GM12878 (cell line): ENCODE measurements around the gene HSPA1A. TPM values are rescaled to one million over a fixed set of nuclear protein-coding genes. Genes with fewer than 3 reads are reported as not detected.
"Not testable (repeated sequence)": the region's sequence is repeated elsewhere in the genome, so short reads cannot be mapped to it uniquely, and the experiment has no call there.

Source experiments
- ATAC-seq: fragments of 200-7000 bp; cut with Tn5 transposase; 3 replicates; pipeline ENCODE4 v1.9.1; 2020; ENCODE audit warnings: mild to moderate bottlenecking, moderate library complexity
- BruUV-seq: library from RNA; stranded (reverse); fragments of 400-500 nt; replicated peaks from 2 replicates; lab custom pipeline; 2021; lab: Mats Ljungman, UMichigan
- CTCF ChIA-PET: fragments of 300-600 bp; sonication (Branson Sonifier 250); formaldehyde crosslinking; extraction: SDS; loops from one replicate; lab custom pipeline; 2021; ENCODE audit warnings: inconsistent platforms; lab: Yijun Ruan, JAX
- POLR2A ChIA-PET: fragments of 350-600 bp; formaldehyde crosslinking; extraction: SDS; loops from one replicate; lab custom pipeline; 2021; ENCODE audit warnings: inconsistent platforms; lab: Charles Lee
- RAD21 ChIA-PET: fragments of 300-600 bp; sonication (Branson Sonifier 250); formaldehyde crosslinking; loops from one replicate; lab custom pipeline; 2023; ENCODE audit warnings: antibody characterized with exemption; ENCODE audit not compliant: unreplicated experiment; lab: Charles Lee
- SMC1A ChIA-PET: fragments of 300-600 bp; sonication (Branson Sonifier 250); formaldehyde crosslinking; loops from one replicate; lab custom pipeline; 2023; ENCODE audit not compliant: unreplicated experiment, uncharacterized antibody; lab: Charles Lee
- DNase-seq: peaks from one replicate; pipeline ENCODE4 v3.0.0-alpha.2; 2011; ENCODE audit warnings: low read depth, low spot score
- FAIRE-seq: peaks from 3 replicates; lab custom pipeline; 2011; peaks lifted over from hg19 to GRCh38; lab: Jason Lieb, UNC
- H2AFZ ChIP-seq: 2 replicates; pipeline ENCODE4 v1.6.0; 2011; ENCODE audit warnings: low read depth, low read length, control low read depth; ENCODE audit not compliant: control insufficient read depth
- H3K27ac ChIP-seq: 2 replicates; pipeline ENCODE4 v1.5.1; 2011; ENCODE audit warnings: control low read depth; ENCODE audit not compliant: control insufficient read depth, insufficient read depth
- H3K27me3 ChIP-seq, 2 experiments: replicated peaks in 1 of 2; 2 replicates each; pipeline versions ENCODE4 v1.6.0 to v1.6.1; 2011; ENCODE audit warnings: low read length in 1 of 2; ENCODE audit not compliant: control insufficient read depth in 2 of 2, insufficient read depth in 2 of 2
- H3K36me3 ChIP-seq, 2 experiments: 2 replicates each; pipeline ENCODE4 v1.5.1; 2011; ENCODE audit warnings: low read length in 1 of 2; ENCODE audit not compliant: control insufficient read depth in 2 of 2, insufficient read depth in 2 of 2
- H3K4me1 ChIP-seq: 2 replicates; pipeline ENCODE4 v1.6.1; 2011; ENCODE audit warnings: mild to moderate bottlenecking, low read length, moderate library complexity, mixed read lengths; ENCODE audit not compliant: control insufficient read depth, insufficient read depth
- H3K4me2 ChIP-seq: 2 replicates; pipeline ENCODE4 v1.6.0; 2011; ENCODE audit warnings: control low read depth; ENCODE audit not compliant: control insufficient read depth, insufficient read depth
- H3K4me3 ChIP-seq: fragments of 200-600 bp; sonication (generic); 2 replicates; pipeline ENCODE4 v1.5.1; 2016
- H3K79me2 ChIP-seq: 2 replicates; pipeline ENCODE4 v1.6.0; 2011; ENCODE audit warnings: low read length; ENCODE audit not compliant: control insufficient read depth, insufficient read depth
- H3K9ac ChIP-seq: 2 replicates; pipeline ENCODE4 v1.8.0; 2011; ENCODE audit warnings: low read length, control low read depth, mixed read lengths; ENCODE audit not compliant: control insufficient read depth, insufficient read depth
- H3K9me3 ChIP-seq: replicated peaks from 3 replicates; pipeline ENCODE4 v1.5.1; 2011; ENCODE audit warnings: mild to moderate bottlenecking, low read length; ENCODE audit not compliant: control insufficient read depth, insufficient read depth
- H4K20me1 ChIP-seq: 2 replicates; pipeline ENCODE4 v1.6.0; 2011; ENCODE audit not compliant: control insufficient read depth, insufficient read depth
- MLLT1 ChIP-seq: fragments of 450-650 bp; IDR thresholded peaks from 2 replicates; pipeline ENCODE4 v1.6.1; 2016; ENCODE audit warnings: mild to moderate bottlenecking
- WGBS: methylation state at CpG from one replicate; pipeline ENCODE4 v1.1.6; 2016; ENCODE audit warnings: low lambda C conversion rate; ENCODE audit not compliant: insufficient replicate concordance, insufficient coverage; ENCODE audit errors: missing lambda C conversion rate; 5-methylcytosine and 5-hydroxymethylcytosine counted together
- in situ Hi-C: fragments of 300-500 bp; cut with MboI; formaldehyde crosslinking; loops from 9 replicates; pipeline ENCODE4 v1.14.3; 2018; ENCODE audit warnings: mixed read lengths
- intact Hi-C: fragments of 100-400 bp; cut with micrococcal nuclease; formaldehyde crosslinking; loops from one replicate; pipeline ENCODE4 v1.14.2; 2022; ENCODE audit not compliant: unreplicated experiment
- polyA plus RNA-seq, 11 experiments: library from polyadenylated mRNA; depleted of rRNA in 4 of 11; unstranded in 6 of 11; stranded (reverse) in 5 of 11; fragments of >200 nt; fragmentation: Nextera tagmentation in 4 of 11; fragmentation: Illumina TruSeq in 1 of 11; extraction: Ambion mirVana in 4 of 11; extraction: Trizol in 1 of 11; gene quantifications; 1 replicate in 1 of 11; 2 replicates in 10 of 11; pipeline versions ENCODE4 v1.2.1 to v1.2.3, GENCODE V29; 2011 to 2016; ENCODE audit warnings: inconsistent platforms in 2 of 11, missing spikeins in 2 of 11, low read depth in 1 of 11
- total RNA-seq, 4 experiments: library from RNA; depleted of rRNA in 3 of 4; stranded (reverse); fragments of >200 nt in 3 of 4; fragmentation: Illumina TruSeq in 1 of 4; extraction: Trizol in 1 of 4; gene quantifications; 2 replicates each; pipeline versions ENCODE4 v1.2.1 to v1.2.3, GENCODE V29; 2013 to 2021

The HSPA1A gene
- total and polyA plus RNA-seq, 10 of the 15 experiments (the other 5 are each of a cell fraction or from before 2014, with no cell fraction given): 0.29 to 51.8 (median 17.5) TPM

- H3K4me3 ChIP-seq, H2AFZ ChIP-seq, H3K36me3 ChIP-seq, BruUV-seq, ATAC-seq, H3K9ac ChIP-seq, in situ Hi-C loops, H3K79me2 ChIP-seq, H3K4me1 ChIP-seq, FAIRE-seq, H4K20me1 ChIP-seq, DNase-seq, H3K9me3 ChIP-seq, H3K27ac ChIP-seq, H3K27me3 ChIP-seq: not testable (repeated sequence)
- POLR2A ChIA-PET: interaction anchor here (0.7 to 11.3 kb wide), 5 partner anchors 10 to 84 kb away, joined by 3 to 158 read pairs (median 13); partner anchors contain the start of genes CLIC1, LSM2 and MSH5
- RAD21 ChIA-PET: interaction anchor here (0.6 to 1.3 kb wide), 2 partner anchors 117 to 262 kb away, joined by 3 read pairs; partner anchors contain the start of gene ABHD16A
- SMC1A ChIA-PET: interaction anchor here (1.1 to 1.6 kb wide), 3 partner anchors 13 to 87 kb away, joined by 3 to 5 read pairs (median 5); no protein-coding TSS in a partner anchor
- TF ChIP-seq MLLT1: peak; percentile 59
- CTCF ChIA-PET: interaction anchor here (1.0 to 1.5 kb wide), 3 partner anchors 14 to 91 kb away, joined by 3 to 5 read pairs (median 3); partner anchors contain the start of gene LSM2
- intact Hi-C loops: loop anchor here (10.0 kb wide), 1 partner anchor 46 kb away; the partner anchor contains the start of gene VWA7
- 93% methylated on average over 10 of the region's 10 CpGs for WGBS
- peak overlapping the region; percentile 98 for H3K4me2 ChIP-seq
Measured at GRCh38 chr6:31820399-31820798, 5.1 kb downstream of the HSPA1A start.
